IMR-90 (cell line): Measurements from ENCODE around the gene HIVEP1. TPM values are rescaled to one million over a fixed set of nuclear protein-coding genes. Genes with fewer than 3 reads are reported as not detected.
A peak's percentile ranks its signal among the peaks of the same experiment; 100 is the strongest.

ENCODE experiments used
- ATAC-seq: fragments of 200-7000 bp; cut with Tn5 transposase; 2 replicates; pipeline ENCODE4 v1.9.1; 2020; ENCODE audit warnings: low read depth, mild to moderate bottlenecking, moderate library complexity
- BruUV-seq: library from RNA; stranded (reverse); fragments of 400-500 nt; replicated peaks from 2 replicates; lab custom pipeline; 2021; lab: Mats Ljungman, UMichigan
- CTCF ChIA-PET: fragments of 300-600 bp; formaldehyde crosslinking; extraction: SDS; loops from one replicate; lab custom pipeline; 2021; ENCODE audit warnings: antibody characterized with exemption; lab: Yijun Ruan, JAX
- POLR2A ChIA-PET: fragments of 300-600 bp; sonication (Branson Sonifier 250); formaldehyde crosslinking; loops from one replicate; lab custom pipeline; 2022; ENCODE audit warnings: antibody characterized with exemption; ENCODE audit not compliant: unreplicated experiment; lab: Charles Lee
- DNase-seq: peaks from one replicate; pipeline ENCODE4 v3.0.0; 2013
- H2AFZ ChIP-seq: replicated peaks from 2 replicates; pipeline ENCODE3; 2013; ENCODE audit warnings: low read length, mild to moderate bottlenecking; ENCODE audit not compliant: poor library complexity
- H2AK5ac ChIP-seq: 2 replicates; pipeline ENCODE4 v1.6.1; 2013; ENCODE audit warnings: low read depth, low read length, inconsistent platforms
- H2AK9ac ChIP-seq: replicated peaks from 2 replicates; pipeline ENCODE3; 2013; ENCODE audit warnings: mild to moderate bottlenecking, low read depth, low read length, moderate library complexity; ENCODE audit not compliant: poor library complexity
- H2BK120ac ChIP-seq: 2 replicates; pipeline ENCODE4 v1.6.1; 2013; ENCODE audit warnings: low read depth, low read length, inconsistent platforms
- H2BK15ac ChIP-seq: 3 replicates; pipeline ENCODE4 v1.6.1; 2013; ENCODE audit warnings: low read depth, low read length, inconsistent platforms
- H2BK20ac ChIP-seq: 2 replicates; pipeline ENCODE4 v1.6.1; 2013; ENCODE audit warnings: low read depth, mild to moderate bottlenecking, inconsistent platforms, low read length, moderate library complexity
- H2BK5ac ChIP-seq: 2 replicates; pipeline ENCODE4 v1.6.1; 2013; ENCODE audit warnings: mild to moderate bottlenecking, low read depth, low read length, inconsistent platforms; ENCODE audit not compliant: poor library complexity, severe bottlenecking
- H3K14ac ChIP-seq: replicated peaks from 2 replicates; pipeline ENCODE4 v1.6.1; 2013; ENCODE audit warnings: low read depth, low read length, inconsistent platforms
- H3K18ac ChIP-seq: 2 replicates; pipeline ENCODE4 v1.6.1; 2013; ENCODE audit warnings: low read depth, low read length, control low read depth
- H3K23ac ChIP-seq: 2 replicates; pipeline ENCODE4 v1.6.1; 2013; ENCODE audit warnings: low read depth, low read length, inconsistent platforms
- H3K27ac ChIP-seq: 2 replicates; pipeline ENCODE4 v1.5.1; 2013; ENCODE audit warnings: mild to moderate bottlenecking, control low read depth, low read length; ENCODE audit not compliant: insufficient read depth
- H3K27me3 ChIP-seq: 2 replicates; pipeline ENCODE4 v1.6.1; 2013; ENCODE audit warnings: low read length; ENCODE audit not compliant: control insufficient read depth, insufficient read depth
- H3K36me3 ChIP-seq: 2 replicates; pipeline ENCODE4 v1.6.1; 2013; ENCODE audit warnings: low read length, mixed read lengths; ENCODE audit not compliant: control insufficient read depth, insufficient read depth
- H3K4ac ChIP-seq: 2 replicates; pipeline ENCODE4 v1.6.1; 2013; ENCODE audit warnings: low read depth, low read length, inconsistent platforms
- H3K4me1 ChIP-seq: 2 replicates; pipeline ENCODE4 v1.6.1; 2013; ENCODE audit warnings: low read length, mixed read lengths; ENCODE audit not compliant: control insufficient read depth, insufficient read depth
- H3K4me2 ChIP-seq: 2 replicates; pipeline ENCODE4 v1.6.1; 2013; ENCODE audit warnings: low read depth, mild to moderate bottlenecking, control low read depth, low read length, moderate library complexity
- H3K4me3 ChIP-seq: 2 replicates; pipeline ENCODE4 v1.5.1; 2013; ENCODE audit warnings: low read depth, mild to moderate bottlenecking, control low read depth, low read length, moderate library complexity; ENCODE audit not compliant: insufficient read depth
- H3K56ac ChIP-seq: 2 replicates; pipeline ENCODE4 v1.6.1; 2013; ENCODE audit warnings: low read length, inconsistent platforms; ENCODE audit not compliant: insufficient read depth; ENCODE audit errors: extremely low read depth
- H3K79me1 ChIP-seq, 2 experiments: 2 replicates each; pipeline ENCODE4 v1.6.1; 2013; ENCODE audit warnings: low read length in 2 of 2, inconsistent platforms in 1 of 2, low read depth in 1 of 2
- H3K9ac ChIP-seq: 2 replicates; pipeline ENCODE4 v1.6.1; 2013; ENCODE audit warnings: low read depth, low read length, control low read depth
- H3K9me1 ChIP-seq: 2 replicates; pipeline ENCODE4 v1.6.1; 2013; ENCODE audit warnings: low read length, inconsistent platforms; ENCODE audit not compliant: insufficient read depth
- H3K9me3 ChIP-seq: 2 replicates; pipeline ENCODE4 v1.6.1; 2013; ENCODE audit warnings: low read length; ENCODE audit not compliant: control insufficient read depth, insufficient read depth
- H4K20me1 ChIP-seq: 2 replicates; pipeline ENCODE4 v1.6.1; 2013; ENCODE audit warnings: low read length, inconsistent platforms; ENCODE audit not compliant: insufficient read depth
- H4K5ac ChIP-seq: 2 replicates; pipeline ENCODE4 v1.6.1; 2013; ENCODE audit warnings: mild to moderate bottlenecking, low read depth, low read length, control low read depth
- H4K8ac ChIP-seq, 2 experiments: 2 replicates each; pipeline ENCODE4 v1.6.1; 2013; ENCODE audit warnings: low read depth in 2 of 2, low read length in 2 of 2, control low read depth in 1 of 2, inconsistent platforms in 1 of 2
- H4K91ac ChIP-seq: 2 replicates; pipeline ENCODE4 v1.6.1; 2013; ENCODE audit warnings: low read depth, low read length, inconsistent platforms; ENCODE audit not compliant: insufficient read depth
- CEBPB ChIP-seq: IDR thresholded peaks from 2 replicates; pipeline ENCODE4 v1.6.1; 2012; ENCODE audit warnings: low read depth, low read length, improper control_type of control experiment
- CTCF ChIP-seq: conservative IDR thresholded peaks from 2 replicates; pipeline ENCODE4 v1.5.1; 2012; ENCODE audit warnings: mild to moderate bottlenecking, low read depth, low read length, improper control_type of control experiment
- POLR2A ChIP-seq: IDR thresholded peaks from 2 replicates; pipeline ENCODE4 v1.6.1; 2012; ENCODE audit warnings: mild to moderate bottlenecking, low read depth, low read length
- RAD21 ChIP-seq: IDR thresholded peaks from 2 replicates; pipeline ENCODE4 v1.6.1; 2012; ENCODE audit warnings: low read length, improper control_type of control experiment
- WGBS, 2 experiments: methylation state at CpG; one replicate each; pipeline versions ENCODE4 v1.1.5 to v1.1.7; 2013; ENCODE audit warnings: missing lambda C conversion rate in 2 of 2; ENCODE audit not compliant: insufficient read length in 1 of 2; ENCODE audit errors: extremely low coverage in 2 of 2; 5-methylcytosine and 5-hydroxymethylcytosine counted together
- dilution Hi-C: fragments of 300-500 bp; cut with HindIII; formaldehyde crosslinking; loops from one replicate; pipeline ENCODE4 v1.14.3; 2018; ENCODE audit warnings: low sequenced_read_pairs; ENCODE audit not compliant: unreplicated experiment
- in situ Hi-C: fragments of 300-500 bp; cut with MboI; formaldehyde crosslinking; loops from 3 replicates; pipeline ENCODE4 v1.14.3; 2019; ENCODE audit warnings: low sequenced_read_pairs, inconsistent platforms, mixed read lengths
- intact Hi-C: fragments of 100-400 bp; cut with micrococcal nuclease; formaldehyde crosslinking; loops from 2 replicates; pipeline ENCODE4 v1.10.0; 2022
- polyA plus RNA-seq, 3 experiments: library from polyadenylated mRNA; depleted of rRNA; stranded (reverse); fragments of >200 nt; gene quantifications; 2 replicates each; pipeline ENCODE4 v1.2.3, GENCODE V29; 2012; ENCODE audit warnings: low replicate concordance in 1 of 3
- total RNA-seq: library from RNA; depleted of rRNA; stranded (reverse); fragments of >200 nt; gene quantifications from 2 replicates; pipeline ENCODE4 v1.2.3, GENCODE V29; 2012

The HIVEP1 gene
- total and polyA plus RNA-seq, 2 of the 4 experiments (the other 2 are of a cell fraction): 13.0 to 17.2 TPM

GRCh38 chr6:12010635-12011275, 1.4 kb upstream of the HIVEP1 start:
- H2BK15ac ChIP-seq: peak overlapping the region; percentile 97
- H3K27me3 ChIP-seq: no peaks in the 10 kb centered on the region
- peak overlapping the region; percentile 79 for H3K18ac ChIP-seq
- H2BK120ac ChIP-seq: peak overlapping the region; percentile 93
- H3K9me1 ChIP-seq: no peaks in the 10 kb centered on the region; the same call in 1 of the 2 replicates
- peak overlapping the region; percentile 91 for H2BK20ac ChIP-seq
- peak overlapping the region; percentile 91 for H2AFZ ChIP-seq
- H3K23ac ChIP-seq: peak overlapping the region; percentile 99
- POLR2A ChIA-PET: no interaction called here
- H3K9me3 ChIP-seq: peaks cover 2% of the 10 kb centered on the region; the same call in 1 of the 2 replicates
- intact Hi-C loops: loop anchor here (1.0 to 5.0 kb wide), 10 partner anchors 93 to 426 kb away; no protein-coding TSS in a partner anchor
- peak overlapping the region; percentile 81 for H3K9ac ChIP-seq
- TF ChIP-seq POLR2A (peak; percentile 68), CEBPB (0 out of 2 replicates have a peak, but pooled peaks have one; percentile 38), CTCF (no peak), RAD21 (peak; percentile 1; the same call in 1 of the 2 replicates)
- peaks cover 5% of the 10 kb centered on the region; the same call in 1 of the 2 replicates for H4K20me1 ChIP-seq
- H3K14ac ChIP-seq: peak overlapping the region; percentile 86
- no TSS peak for BruUV-seq
- H2BK5ac ChIP-seq: peak overlapping the region; percentile 85
- in situ Hi-C loops: loop anchor here (10.0 kb wide), 1 partner anchor 426 kb away; no protein-coding TSS in a partner anchor
- peak overlapping the region; percentile 83 to 94 for H4K8ac ChIP-seq
- H3K4me1 ChIP-seq: no peaks in the 10 kb centered on the region; the same call in 1 of the 2 replicates
- H3K4ac ChIP-seq: peak overlapping the region; percentile 97
- peak overlapping the region; percentile 46 for H4K5ac ChIP-seq
- DNase-seq (no peak), ATAC-seq (peak; percentile 2)
- peak overlapping the region; percentile 91; the same call in 1 of the 2 replicates for H2AK5ac ChIP-seq
- peak overlapping the region; percentile 84 for H3K4me2 ChIP-seq
- dilution Hi-C loops: no loop called here
- H4K91ac ChIP-seq: peak overlapping the region; percentile 93
- 0% methylated on average over 7 of the region's 22 CpGs; no CpG with 5 or more reads in 1 of the 2 experiments for WGBS, 2 experiments
- H3K36me3 ChIP-seq: no peaks in the 10 kb centered on the region
- H3K4me3 ChIP-seq: peak overlapping the region; percentile 59
- H3K79me1 ChIP-seq: peaks cover 7 to 33% of the 10 kb centered on the region in 2 experiments; a peak in 3 of 4 replicates
- CTCF ChIA-PET: no interaction called here
- H3K56ac ChIP-seq: peak overlapping the region; percentile 99
- H2AK9ac ChIP-seq: peak overlapping the region; percentile 85
- H3K27ac ChIP-seq: peak overlapping the region; percentile 88
